NT2/D1 (cell line): Measurements from ENCODE around the gene PIGL.

Experiments used
- SUZ12 ChIP-seq: IDR thresholded peaks from 2 replicates; pipeline ENCODE4 v1.6.1; 2011; ENCODE audit not compliant: insufficient read length, insufficient read depth; ENCODE audit errors: extremely low read depth
- ZNF274 ChIP-seq: IDR thresholded peaks from 2 replicates; pipeline ENCODE4 v1.6.1; 2011; ENCODE audit warnings: mild to moderate bottlenecking, low read depth, low read length

- TF ChIP-seq ZNF274 (no peak), SUZ12 (no peak)
These were observed 103.0 kb downstream of the PIGL start for GRCh38 chr17:16319969-16320368.
